GM21423 (cell line): ENCODE measurements around the gene NUDT3.
"Not testable (repeated sequence)": the region's sequence is repeated elsewhere in the genome, so short reads cannot be mapped to it uniquely, and the experiment has no call there.

Source experiments
- ATAC-seq: cut with Tn5 transposase; IDR thresholded peaks from one replicate; pipeline ENCODE4 v1.9.1; 2021; ENCODE audit warnings: mild to moderate bottlenecking, moderate library complexity; ENCODE audit not compliant: unreplicated experiment

NUDT3 gene

GRCh38 chr6:34371865-34372264, 20.6 kb downstream of the NUDT3 start:
- ATAC-seq: not testable (repeated sequence)

GRCh38 chr6:34370361-34370760, 22.1 kb downstream of the NUDT3 start:
- ATAC-seq: no peak

DNA sequence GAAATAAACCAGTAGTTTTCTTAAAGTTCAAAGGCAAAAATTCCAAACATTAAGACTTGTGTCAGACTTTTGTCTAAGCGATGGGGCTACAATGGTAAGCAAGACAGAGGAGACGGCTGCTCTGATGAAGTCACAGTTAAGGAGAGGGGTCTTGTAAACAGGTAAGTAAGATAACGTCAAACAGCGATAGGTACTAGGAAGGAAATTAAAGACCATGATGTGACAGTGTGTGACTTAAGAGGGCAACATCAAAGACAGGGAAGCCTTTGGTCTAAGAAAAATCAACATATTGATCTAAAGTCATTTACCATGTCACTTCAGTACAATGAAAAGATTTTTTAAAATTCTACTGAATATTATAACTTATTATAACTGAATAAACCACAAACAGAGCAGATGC, 23.1 kb downstream of the NUDT3 start:
- ATAC-seq: no peak

GRCh38 chr6:34366639-34366921, 25.9 kb downstream of the NUDT3 start:
- no peak for ATAC-seq

DNA sequence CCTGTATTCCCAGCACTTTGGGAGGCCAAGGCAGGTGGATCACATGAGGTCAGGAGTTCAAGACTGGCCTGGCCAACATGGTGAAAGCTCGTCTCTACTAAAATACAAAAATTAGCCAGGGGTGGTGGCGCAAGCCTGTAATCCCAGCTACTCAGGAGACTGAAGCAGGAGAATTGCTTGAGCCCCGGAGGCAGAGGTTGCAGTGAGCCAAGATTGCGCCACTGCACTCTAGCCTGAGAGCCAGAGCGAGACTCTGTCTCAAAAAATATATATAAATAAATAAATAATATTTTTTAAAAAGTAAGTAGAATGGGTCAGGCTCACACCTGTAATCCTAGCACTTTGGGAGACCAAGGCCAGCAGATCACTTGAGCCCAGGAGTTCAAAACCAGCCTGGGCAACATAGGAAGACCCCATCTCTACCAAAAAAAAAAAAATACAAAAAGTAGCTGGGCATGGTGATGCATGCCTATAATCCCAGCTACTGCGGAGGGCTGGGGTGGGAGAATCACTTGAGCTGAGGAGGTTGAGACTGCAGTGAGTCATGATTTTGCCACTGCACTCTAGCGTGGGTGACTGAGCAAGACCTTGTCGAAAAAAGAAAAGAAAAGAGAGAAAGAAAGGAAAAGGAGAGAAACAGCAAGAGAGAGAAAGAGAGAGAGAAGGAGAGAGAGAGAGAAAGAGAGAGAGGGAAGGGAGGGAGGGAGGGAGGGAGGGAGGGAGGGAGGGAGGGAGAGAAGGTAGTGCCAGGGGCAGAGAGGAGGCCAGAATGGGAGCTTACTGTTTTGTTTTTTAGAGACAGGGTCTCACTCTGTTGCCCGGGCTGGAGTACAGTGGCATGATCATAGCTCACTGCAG, 26.5 kb downstream of the NUDT3 start:
- not testable (repeated sequence) for ATAC-seq

- not testable (repeated sequence) for ATAC-seq
Measured at GRCh38 chr6:34363681-34364075, 28.8 kb downstream of the NUDT3 start.

DNA sequence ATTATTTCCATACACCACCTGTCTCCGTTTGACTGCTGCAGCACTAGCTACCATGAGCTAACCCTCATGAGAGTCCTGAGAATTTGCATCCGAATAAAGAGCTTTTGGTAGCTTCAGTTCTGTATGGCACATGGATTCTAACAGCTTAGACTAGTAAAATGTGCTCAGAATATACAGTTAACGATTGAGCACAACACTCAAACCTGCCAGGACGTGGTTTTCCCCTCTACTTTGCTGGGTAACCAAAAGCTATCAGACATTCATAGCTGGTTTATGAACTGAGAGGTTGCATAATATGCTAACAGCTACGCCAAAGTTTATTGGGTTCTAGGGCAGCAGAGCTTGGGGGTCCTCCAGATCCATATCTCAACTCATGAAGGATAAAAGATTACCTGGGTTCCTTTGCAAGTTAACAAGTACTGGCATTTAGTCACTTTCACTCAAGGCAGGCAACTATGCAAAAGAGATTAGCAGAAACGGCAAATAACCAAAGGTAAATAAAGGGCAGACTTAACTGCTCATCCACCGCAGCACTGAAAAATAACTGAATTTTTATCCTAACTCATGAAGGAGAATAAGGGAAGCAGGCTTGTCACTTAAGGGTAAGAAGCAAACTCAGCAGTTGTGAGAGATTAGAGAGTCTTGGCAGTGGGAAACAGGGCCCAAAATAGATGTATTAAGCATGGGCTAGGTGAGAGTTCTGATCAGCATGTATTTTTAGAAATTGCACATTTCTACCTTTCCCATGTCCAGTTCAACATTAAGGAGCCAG, 29.4 kb downstream of the NUDT3 start:
- no peak for ATAC-seq

- no peak for ATAC-seq
Measured at GRCh38 chr6:34362176-34362575, 30.3 kb downstream of the NUDT3 start.

DNA sequence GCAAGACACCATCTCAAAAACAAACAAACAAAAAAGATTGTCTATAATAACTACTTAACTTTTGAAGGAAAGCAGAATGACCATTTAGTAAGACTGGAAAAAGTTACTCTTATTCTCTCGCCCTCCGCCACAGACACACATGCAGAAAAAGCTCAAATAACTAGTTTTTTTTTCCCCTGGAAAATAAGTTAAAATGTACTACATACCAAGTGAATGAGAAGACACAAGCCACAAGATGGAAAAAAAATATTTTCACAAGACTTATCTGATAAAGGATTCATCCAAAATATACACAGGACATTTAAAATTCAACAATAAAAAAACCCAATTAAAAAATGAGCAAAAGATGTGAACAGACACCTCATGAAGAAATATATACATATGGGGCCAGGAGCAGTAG, 31.9 kb downstream of the NUDT3 start:
- ATAC-seq: no peak

DNA sequence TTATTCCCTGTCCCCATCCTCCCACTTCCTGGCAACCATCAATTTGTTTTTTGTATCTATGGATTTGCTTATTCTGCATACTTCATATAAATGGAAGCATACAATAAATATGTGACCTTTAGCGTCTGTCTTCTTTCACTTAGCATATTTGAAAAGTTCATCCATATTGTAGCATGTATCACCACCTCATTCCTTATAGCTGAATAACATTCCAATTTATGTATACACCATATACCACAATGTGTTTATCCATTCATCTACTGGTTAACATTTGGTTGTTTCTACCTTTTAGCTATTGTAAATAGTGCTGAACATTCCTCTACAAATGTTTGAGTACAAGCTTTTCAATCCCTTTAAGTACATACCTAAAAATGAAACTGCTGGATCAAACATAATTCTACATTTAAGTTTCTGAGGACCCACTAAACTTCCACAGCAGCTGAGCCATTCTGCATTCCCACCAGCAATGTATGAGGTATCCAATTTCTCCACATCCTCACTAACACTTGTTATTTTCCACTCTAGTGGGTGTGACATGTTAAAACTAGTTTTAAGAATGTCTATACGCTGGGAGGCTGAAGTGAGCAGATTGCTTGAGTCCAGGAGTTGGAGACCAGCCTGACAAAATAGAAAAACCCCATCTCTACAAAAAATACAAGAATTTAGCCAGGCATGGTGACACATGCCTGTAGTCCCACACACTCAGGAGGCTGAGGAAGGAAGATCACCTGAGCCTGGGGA, 32.9 kb downstream of the NUDT3 start:
- no peak for ATAC-seq

DNA sequence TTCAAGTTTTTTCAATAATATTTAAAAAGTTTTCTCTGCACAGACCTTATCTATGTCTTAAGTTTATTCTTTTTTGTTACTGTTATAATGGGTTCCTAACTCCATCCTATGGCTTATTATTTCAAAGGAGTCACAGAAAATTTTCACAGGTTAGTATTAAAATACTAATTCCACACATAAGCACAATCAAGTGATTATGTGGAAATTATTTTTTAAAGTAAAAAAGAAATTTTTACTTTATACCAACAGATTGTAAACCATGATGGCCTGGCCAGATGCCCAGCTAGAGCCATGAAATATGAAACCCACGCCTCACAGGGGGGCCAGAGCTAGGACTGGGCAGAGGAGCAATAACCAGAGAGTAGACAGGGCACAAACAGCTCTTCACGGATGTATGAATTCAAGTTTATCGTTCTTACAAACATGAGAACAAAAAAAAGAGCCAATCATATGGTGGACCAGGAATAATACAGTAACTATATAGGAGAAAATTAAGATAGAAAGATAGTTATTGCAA, 34.0 kb downstream of the NUDT3 start:
- no peak for ATAC-seq

DNA sequence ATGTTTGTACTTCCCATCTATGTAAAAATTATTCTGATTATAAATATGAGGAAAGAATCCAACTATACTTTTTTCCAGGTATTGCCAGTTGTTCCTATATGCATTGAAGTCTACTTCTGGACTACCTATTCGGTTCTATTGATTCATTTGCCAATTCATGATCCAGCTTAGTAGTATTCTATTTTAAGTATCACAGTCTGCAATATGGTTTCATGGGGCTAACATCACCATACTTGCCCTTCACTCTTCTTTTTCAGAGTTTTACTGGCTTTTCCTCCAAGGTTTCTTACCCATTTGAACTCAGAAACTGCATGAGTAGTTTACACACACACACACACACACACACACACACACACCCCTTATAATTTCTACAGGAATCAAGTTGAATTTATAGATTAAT, 34.5 kb downstream of the NUDT3 start:
- ATAC-seq: no peak

DNA sequence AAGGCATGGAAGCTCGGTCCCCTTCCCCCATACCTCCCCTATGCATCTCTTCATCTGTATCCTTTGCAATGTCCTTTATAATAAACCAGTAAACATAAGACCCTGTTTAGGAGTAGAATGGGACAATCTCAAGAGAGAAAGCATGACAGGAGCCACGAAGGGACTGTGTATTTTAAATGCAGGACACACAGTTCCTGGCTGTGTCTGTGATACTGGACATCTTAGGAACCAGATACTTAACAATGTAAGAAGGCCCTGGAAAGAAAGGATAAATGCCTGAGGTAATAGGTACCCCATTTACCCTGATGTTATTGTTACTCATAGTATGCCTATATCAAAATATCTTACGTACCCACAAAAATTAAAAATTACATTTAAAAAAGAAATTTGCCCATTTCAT, 36.6 kb downstream of the NUDT3 start:
- no peak for ATAC-seq

DNA sequence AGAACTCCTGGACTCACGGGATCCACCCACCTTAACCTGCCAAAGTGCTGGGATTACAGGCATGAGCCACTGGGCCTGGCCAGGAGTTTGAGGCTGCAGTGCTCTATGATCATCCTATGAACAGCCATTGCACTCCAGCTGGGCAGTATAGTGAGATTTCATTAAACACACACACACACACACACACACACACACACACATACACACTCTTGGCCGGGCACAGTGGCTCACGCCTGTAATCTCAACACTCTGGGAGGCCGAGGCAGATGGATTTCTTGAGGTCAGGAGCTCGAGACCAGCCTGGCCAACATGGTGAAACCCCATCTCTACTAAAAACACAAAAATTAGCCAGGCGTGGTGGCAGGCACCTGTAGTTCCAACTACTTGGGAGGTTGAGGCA, 38.2 kb downstream of the NUDT3 start:
- not testable (repeated sequence) for ATAC-seq

DNA sequence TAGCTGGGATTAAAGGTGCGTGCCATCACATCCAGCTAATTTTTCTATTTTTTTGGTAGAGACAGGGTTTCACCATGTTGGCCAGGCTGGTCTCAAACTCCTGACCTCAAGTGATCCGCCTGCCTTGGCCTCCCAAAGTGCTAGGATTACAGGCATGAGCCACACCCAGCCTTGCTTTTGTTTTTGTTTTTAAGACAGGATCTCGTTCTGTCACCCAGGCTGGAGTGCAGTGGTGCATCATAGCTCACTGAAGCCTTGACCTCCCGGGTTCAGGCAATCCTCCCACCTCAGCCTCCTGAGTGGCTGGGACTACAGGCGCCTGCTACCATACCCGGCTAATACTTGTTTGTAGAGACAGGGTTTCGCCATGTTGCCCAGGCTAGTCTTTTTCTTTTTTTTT, 38.9 kb downstream of the NUDT3 start:
- ATAC-seq: not testable (repeated sequence)

- no peak for ATAC-seq
Measured at GRCh38 chr6:34352305-34352937, 40.0 kb downstream of the NUDT3 start.

DNA sequence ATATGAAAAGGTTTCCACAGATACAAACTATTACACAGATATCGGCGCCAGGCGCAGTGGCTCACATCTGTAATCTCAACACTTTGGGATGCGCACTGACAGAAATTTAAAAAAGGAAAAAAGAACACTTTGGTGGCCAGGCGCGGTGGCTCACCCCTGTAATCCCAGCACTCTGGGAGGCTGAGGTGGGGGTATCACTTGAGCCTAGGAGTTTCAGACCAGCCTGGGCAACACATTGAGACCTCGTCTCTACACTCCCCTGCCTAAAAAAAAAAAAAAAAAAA, 41.6 kb downstream of the NUDT3 start:
- ATAC-seq: no peak

DNA sequence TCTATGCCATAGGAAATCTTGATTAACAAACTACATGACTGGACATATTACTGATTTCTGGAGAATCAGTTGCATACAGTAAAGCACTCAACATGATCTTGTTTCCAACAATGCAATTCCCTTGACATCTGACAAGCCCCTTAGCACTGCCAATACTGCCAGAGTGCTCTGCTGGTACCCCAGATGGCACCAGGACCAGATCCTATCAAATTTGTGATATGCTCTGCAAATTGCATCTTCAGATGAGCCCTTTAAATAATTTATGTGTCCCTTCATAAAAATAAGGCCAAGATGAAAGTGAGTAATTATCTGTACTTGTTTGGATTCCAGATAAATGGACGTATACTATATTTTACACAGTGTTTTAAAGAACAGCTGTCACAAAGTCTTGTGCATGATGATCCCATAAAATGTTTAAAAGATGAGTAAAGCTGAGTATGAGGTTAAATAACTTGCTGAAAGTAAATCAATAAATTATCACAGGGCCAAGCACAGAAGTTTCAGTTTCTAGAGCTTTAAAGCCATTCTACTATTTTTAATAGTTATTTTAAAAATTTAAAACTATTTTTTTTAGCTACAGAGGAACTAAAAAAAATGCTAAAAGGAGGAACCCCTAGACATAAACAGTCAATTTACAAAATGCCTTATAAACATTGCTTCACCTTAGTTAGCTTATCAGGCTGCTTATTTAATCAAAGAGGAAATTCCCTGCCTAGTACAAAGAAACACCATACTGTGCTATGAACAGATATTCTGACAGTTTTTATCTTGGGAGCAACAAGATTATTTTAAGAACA, 42.1 kb downstream of the NUDT3 start:
- ATAC-seq: no peak

GRCh38 chr6:34349211-34349610, 43.3 kb downstream of the NUDT3 start:
- ATAC-seq: no peak

- no peak for ATAC-seq
Measured at GRCh38 chr6:34347303-34347702, 45.2 kb downstream of the NUDT3 start.
